Smooth muscle cell (in vitro differentiated cells): ENCODE results near the gene ALDH16A1. TPM values are rescaled to one million over a fixed set of nuclear protein-coding genes. Genes with fewer than 3 reads are reported as not detected.
A peak's percentile ranks its signal among the peaks of the same experiment; 100 is the strongest.

Experiments
- DNase-seq: peaks from one replicate; lab custom pipeline; 2025; ENCODE audit not compliant: unreplicated experiment; lab: John Stamatoyannopoulos, UW
- H2AFZ ChIP-seq: fragments of 200-600 bp; sonication (generic); 2 replicates; pipeline ENCODE4 v1.6.0; 2016; ENCODE audit warnings: antibody characterized with exemption, low read depth, mild to moderate bottlenecking
- H3F3A ChIP-seq: fragments of 200-600 bp; sonication (generic); 2 replicates; pipeline ENCODE4 v1.6.0; 2017; ENCODE audit warnings: antibody characterized with exemption, low read depth
- H3K27ac ChIP-seq: fragments of 200-600 bp; sonication (generic); 2 replicates; pipeline ENCODE4 v1.5.1; 2016; ENCODE audit warnings: low read depth, mild to moderate bottlenecking
- H3K27me3 ChIP-seq: fragments of 200-600 bp; sonication (generic); 2 replicates; pipeline ENCODE4 v1.6.1; 2016; ENCODE audit warnings: low read depth, mild to moderate bottlenecking
- H3K36me3 ChIP-seq: fragments of 200-600 bp; sonication (generic); 2 replicates; pipeline ENCODE4 v1.5.1; 2016; ENCODE audit warnings: low read depth
- H3K4me1 ChIP-seq: fragments of 200-600 bp; sonication (generic); 2 replicates; pipeline ENCODE4 v1.5.1; 2016; ENCODE audit warnings: low read depth
- H3K4me2 ChIP-seq: fragments of 200-600 bp; sonication (generic); 2 replicates; pipeline ENCODE4 v1.6.0; 2016; ENCODE audit warnings: mild to moderate bottlenecking
- H3K4me3 ChIP-seq: fragments of 200-600 bp; sonication (generic); 2 replicates; pipeline ENCODE4 v1.5.1; 2016; ENCODE audit warnings: mild to moderate bottlenecking
- H3K79me2 ChIP-seq: fragments of 200-600 bp; sonication (generic); 2 replicates; pipeline ENCODE4 v1.6.0; 2016; ENCODE audit warnings: low read depth, mild to moderate bottlenecking
- H3K9ac ChIP-seq: fragments of 200-600 bp; sonication (generic); 2 replicates; pipeline ENCODE4 v1.6.0; 2016; ENCODE audit warnings: low read depth
- H3K9me3 ChIP-seq: fragments of 200-600 bp; sonication (generic); replicated peaks from 2 replicates; pipeline ENCODE4 v1.5.1; 2016; ENCODE audit warnings: low read depth
- H4K20me1 ChIP-seq: fragments of 200-600 bp; sonication (generic); 2 replicates; pipeline ENCODE4 v1.6.0; 2016; ENCODE audit warnings: low read depth
- WGBS: methylation state at CpG from one replicate; pipeline ENCODE4 v1.1.7; 2016; ENCODE audit warnings: low lambda C conversion rate; 5-methylcytosine and 5-hydroxymethylcytosine counted together
- polyA plus RNA-seq: library from polyadenylated mRNA; unstranded; fragments of >200 nt; fragmentation: Nextera tagmentation; extraction: Ambion mirVana; gene quantifications from 2 replicates; pipeline ENCODE4 v1.2.1, GENCODE V29; 2016
- total RNA-seq: library from RNA; depleted of rRNA; stranded (reverse); fragments of >200 nt; gene quantifications from 2 replicates; pipeline ENCODE4 v1.2.3, GENCODE V29; 2014
- TF ChIP-seq, protein P1 (sequence below): fragments of 200-600 bp; sonication (generic); IDR thresholded peaks from 2 replicates; pipeline ENCODE4 v1.5.1; 2017; ENCODE audit warnings: borderline replicate concordance, mild to moderate bottlenecking, antibody characterized with exemption; ENCODE audit not compliant: insufficient read depth, poor library complexity, severe bottlenecking

Gene ALDH16A1
- total and polyA plus RNA-seq, 2 experiments from 2014 or later: 10.5 to 24.6 TPM

DNA sequence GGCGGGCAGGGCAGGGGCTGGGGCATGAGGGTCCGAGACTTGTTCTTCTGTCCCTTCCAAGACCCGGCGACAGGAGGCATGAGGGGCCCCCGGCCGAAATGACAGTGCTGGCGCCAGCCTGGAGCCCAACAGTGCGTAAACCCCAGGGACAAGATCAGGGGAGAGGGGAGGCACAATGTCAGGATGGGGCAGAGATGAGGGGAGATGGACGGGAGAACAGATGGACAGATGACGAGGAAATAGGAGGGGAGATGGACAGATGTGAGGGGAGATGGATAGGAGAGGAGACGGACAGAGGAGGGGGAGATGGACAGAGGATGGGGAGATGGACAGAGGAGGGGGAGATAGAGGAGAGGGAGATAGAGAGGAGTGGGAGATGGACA is 21.5 kb downstream of the ALDH16A1 start:
- no peak for DNase-seq
- H3K4me3 ChIP-seq: peak overlapping the region; percentile 69
- H3F3A ChIP-seq: no peaks in the 10 kb centered on the region
- H3K79me2 ChIP-seq: no peaks in the 10 kb centered on the region
- H3K36me3 ChIP-seq: no peaks in the 10 kb centered on the region
- H3K27me3 ChIP-seq: no peaks in the 10 kb centered on the region
- no peak overlapping the region for H3K27ac ChIP-seq
- H4K20me1 ChIP-seq: no peaks in the 10 kb centered on the region
- H3K9ac ChIP-seq: no peak overlapping the region
- no peak overlapping the region for H2AFZ ChIP-seq
- TF ChIP-seq, protein P1, sequence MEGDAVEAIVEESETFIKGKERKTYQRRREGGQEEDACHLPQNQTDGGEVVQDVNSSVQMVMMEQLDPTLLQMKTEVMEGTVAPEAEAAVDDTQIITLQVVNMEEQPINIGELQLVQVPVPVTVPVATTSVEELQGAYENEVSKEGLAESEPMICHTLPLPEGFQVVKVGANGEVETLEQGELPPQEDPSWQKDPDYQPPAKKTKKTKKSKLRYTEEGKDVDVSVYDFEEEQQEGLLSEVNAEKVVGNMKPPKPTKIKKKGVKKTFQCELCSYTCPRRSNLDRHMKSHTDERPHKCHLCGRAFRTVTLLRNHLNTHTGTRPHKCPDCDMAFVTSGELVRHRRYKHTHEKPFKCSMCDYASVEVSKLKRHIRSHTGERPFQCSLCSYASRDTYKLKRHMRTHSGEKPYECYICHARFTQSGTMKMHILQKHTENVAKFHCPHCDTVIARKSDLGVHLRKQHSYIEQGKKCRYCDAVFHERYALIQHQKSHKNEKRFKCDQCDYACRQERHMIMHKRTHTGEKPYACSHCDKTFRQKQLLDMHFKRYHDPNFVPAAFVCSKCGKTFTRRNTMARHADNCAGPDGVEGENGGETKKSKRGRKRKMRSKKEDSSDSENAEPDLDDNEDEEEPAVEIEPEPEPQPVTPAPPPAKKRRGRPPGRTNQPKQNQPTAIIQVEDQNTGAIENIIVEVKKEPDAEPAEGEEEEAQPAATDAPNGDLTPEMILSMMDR: no peak
- peak overlapping the region; percentile 88 for H3K4me2 ChIP-seq
- H3K9me3 ChIP-seq: no peaks in the 10 kb centered on the region
- H3K4me1 ChIP-seq: no peaks in the 10 kb centered on the region
- WGBS: 47% methylated on average over 9 of the region's 11 CpGs

DNA sequence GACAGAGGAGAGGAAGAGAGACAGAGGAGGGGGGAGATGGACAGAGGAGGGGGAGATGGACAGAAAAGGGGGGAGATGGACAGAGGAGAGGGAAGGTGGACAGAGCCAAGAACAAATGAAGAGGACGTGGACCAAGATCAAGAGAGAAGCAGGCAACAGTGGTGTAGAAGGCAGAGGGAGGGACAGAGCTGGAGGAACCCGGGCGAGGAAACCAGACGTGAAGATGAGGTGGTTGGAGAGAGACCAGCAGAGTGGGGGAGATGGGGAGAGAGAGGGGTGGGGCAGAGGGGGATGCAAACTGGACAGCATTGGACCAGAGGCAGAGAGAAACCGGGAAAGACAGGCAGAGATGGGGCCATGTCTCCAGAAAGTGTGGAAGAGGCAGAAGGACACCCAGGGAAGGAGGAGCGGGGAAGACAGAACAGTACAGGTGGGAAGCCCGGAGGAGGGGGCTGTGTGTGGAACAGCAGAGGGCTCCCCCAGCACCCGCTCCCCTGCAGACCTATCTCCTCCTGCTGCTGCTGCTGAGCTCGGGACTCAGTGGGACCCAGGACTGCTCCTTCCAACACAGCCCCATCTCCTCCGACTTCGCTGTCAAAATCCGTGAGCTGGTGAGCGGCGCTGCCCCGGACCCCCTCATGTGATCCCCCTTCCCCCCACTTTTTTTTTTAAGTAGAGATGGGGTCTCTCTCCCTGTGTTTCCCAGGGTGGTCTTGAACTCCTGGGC is 22.3 kb downstream of the ALDH16A1 start:
- TF ChIP-seq, protein P1: no peak
- WGBS: 75% methylated on average over 6 of the region's 15 CpGs
- Histone ChIP-seq H3F3A (no peaks in the 10 kb centered on the region), H3K4me3 (no peak overlapping the region), H3K9ac (no peak overlapping the region), H3K79me2 (no peaks in the 10 kb centered on the region), H3K4me2 (no peak overlapping the region), H3K36me3 (no peaks in the 10 kb centered on the region), H4K20me1 (no peaks in the 10 kb centered on the region), H2AFZ (no peak overlapping the region), H3K27ac (no peak overlapping the region), H3K4me1 (no peaks in the 10 kb centered on the region), H3K27me3 (no peaks in the 10 kb centered on the region), H3K9me3 (no peaks in the 10 kb centered on the region)
- no peak for DNase-seq

DNA sequence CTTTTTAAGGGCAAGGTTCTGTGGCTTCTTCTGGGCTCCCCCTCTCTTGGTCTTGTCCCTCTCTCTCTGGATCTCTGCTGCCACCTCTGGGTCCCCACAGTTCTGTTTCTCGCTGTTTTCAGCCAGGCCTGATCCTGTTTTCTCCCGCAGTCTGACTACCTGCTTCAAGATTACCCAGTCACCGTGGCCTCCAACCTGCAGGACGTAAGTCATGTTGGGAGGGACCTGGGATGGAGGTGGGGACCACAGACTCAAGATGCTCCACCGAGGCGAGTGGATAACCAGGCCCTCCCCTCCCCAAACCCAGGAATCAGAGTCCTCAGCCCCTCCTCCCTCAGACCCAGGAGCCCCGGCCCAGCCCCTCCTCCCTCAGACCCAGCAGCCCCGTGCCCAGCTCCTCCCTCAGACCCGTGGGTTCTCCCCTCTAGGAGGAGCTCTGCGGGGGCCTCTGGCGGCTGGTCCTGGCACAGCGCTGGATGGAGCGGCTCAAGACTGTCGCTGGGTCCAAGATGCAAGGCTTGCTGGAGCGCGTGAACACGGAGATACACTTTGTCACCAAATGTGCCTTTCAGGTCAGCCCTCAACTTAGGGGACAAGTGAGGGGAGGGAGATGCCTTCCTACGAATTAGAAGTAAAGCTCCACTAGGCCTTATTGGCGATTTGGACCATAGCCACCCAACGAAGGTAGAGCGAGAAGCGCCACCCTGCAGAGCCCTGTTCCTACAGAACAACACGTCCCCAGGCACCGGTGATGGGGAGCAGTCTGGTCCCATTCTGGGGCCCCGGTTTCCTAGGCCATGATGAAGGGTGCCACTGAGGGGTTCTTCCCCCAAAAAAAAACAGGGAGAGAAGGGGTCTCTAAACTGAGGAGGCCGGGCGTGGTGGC is 23.2 kb downstream of the ALDH16A1 start:
- Histone ChIP-seq H3K27ac (no peak overlapping the region), H4K20me1 (no peaks in the 10 kb centered on the region), H3K4me3 (no peak overlapping the region), H3K27me3 (no peaks in the 10 kb centered on the region), H3K9ac (no peak overlapping the region), H3K36me3 (no peaks in the 10 kb centered on the region), H3F3A (no peaks in the 10 kb centered on the region), H2AFZ (no peak overlapping the region), H3K4me2 (no peak overlapping the region), H3K9me3 (no peaks in the 10 kb centered on the region), H3K4me1 (no peaks in the 10 kb centered on the region), H3K79me2 (no peaks in the 10 kb centered on the region)
- TF ChIP-seq, protein P1: peak; percentile 48
- WGBS: 43% methylated on average over 27 of the region's 27 CpGs
- peak; percentile 17 for DNase-seq
